ENCODE results near the gene SMPX. TPM values are rescaled to one million over a fixed set of nuclear protein-coding genes. Genes with fewer than 3 reads are reported as not detected.

SMPX gene
- total RNA-seq, 4 donors from 2014 or later = not detected

DNA sequence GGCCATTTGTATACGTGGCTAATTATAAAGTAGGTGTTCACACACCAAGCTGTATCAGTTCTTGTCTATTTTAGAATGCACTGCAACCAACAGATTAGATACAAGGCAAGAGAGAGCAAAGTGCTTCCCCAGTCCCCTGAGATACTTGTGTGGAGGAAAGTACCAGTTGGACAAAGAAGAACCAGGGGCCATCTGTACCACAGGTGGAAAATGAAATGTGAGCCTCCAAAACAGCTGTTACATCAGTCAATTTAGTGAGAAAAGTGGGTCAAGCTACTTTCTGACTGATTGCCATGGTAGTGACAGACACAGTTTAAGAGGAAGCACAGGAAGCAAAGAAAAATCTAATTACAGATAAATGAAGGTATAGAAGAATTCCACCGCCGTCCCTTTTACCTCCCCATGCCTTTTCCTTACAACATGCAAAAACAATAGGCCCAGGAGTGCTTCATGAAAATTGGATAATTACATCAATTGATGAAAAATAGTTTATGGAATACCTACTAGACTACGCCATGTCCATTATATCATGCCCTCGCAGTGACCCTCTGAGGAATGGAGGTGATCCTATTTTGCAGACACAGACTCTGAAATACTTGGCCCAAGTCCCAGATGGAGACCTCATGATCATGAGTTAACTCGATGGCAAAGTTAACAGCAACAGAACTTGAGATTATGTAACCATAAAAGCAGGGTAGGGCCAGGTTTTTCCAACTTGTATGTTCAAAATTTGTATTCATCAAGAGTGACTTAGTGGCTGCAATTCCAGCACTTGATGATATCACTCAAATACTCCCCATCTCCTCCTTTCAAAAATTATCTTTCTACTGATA, 15.8 kb downstream of the SMPX start:
- Histone ChIP-seq H3K4me1 (no peaks in the 10 kb centered on the region), H3K27ac (no peak overlapping the region), H3K4me3 (no peak overlapping the region), H3K9me3 (no peaks in the 10 kb centered on the region), H3K36me3 (no peaks in the 10 kb centered on the region), H3K27me3 (no peaks in the 10 kb centered on the region)
- TF ChIP-seq POLR2A (IDR thresholded peaks at IDR 0.05) (no peak), CTCF (IDR thresholded peaks at IDR 0.05) (no peak)
- DNase-seq = no peak

GRCh38 chrX:21741364-21741763, 16.6 kb downstream of the SMPX start:
- TF ChIP-seq POLR2A (IDR thresholded peaks at IDR 0.05) = no peak
- TF ChIP-seq CTCF (IDR thresholded peaks at IDR 0.05) = no peak
- no peaks in the 10 kb centered on the region for H3K27me3 ChIP-seq
- H3K4me3 ChIP-seq = no peak overlapping the region
- H3K4me1 ChIP-seq = no peaks in the 10 kb centered on the region
- no peak overlapping the region for H3K27ac ChIP-seq
- no peak for DNase-seq
- no peaks in the 10 kb centered on the region for H3K9me3 ChIP-seq
- no peaks in the 10 kb centered on the region for H3K36me3 ChIP-seq

- Histone ChIP-seq H3K4me1 (no peaks in the 10 kb centered on the region), H3K27me3 (no peaks in the 10 kb centered on the region), H3K4me3 (no peak overlapping the region), H3K9me3 (no peaks in the 10 kb centered on the region), H3K27ac (no peak overlapping the region), H3K36me3 (no peaks in the 10 kb centered on the region)
- TF ChIP-seq CTCF (IDR thresholded peaks at IDR 0.05) (no peak), POLR2A (IDR thresholded peaks at IDR 0.05) (no peak)
- DNase-seq = no peak
Measured at GRCh38 chrX:21740329-21741274, 17.3 kb downstream of the SMPX start.

DNA sequence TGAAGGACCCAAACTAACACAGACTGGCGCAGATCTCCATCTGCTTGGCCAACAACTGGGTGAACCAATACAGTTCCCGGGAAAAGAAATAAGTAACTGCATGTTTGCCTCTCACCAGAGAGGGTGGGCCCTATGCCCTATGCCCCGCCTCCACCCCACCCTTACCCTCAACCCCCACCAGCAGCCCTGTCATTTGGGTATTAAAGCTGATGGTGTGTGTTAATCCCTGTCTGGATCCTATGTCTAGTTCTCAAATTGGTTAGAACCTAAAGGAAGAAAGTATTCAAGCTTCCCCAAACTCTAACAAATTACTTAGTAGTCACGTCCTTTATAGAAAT, 19.0 kb downstream of the SMPX start:
- TF ChIP-seq POLR2A (IDR thresholded peaks at IDR 0.05) (no peak), CTCF (IDR thresholded peaks at IDR 0.05) (no peak)
- Histone ChIP-seq H3K4me1 (no peaks in the 10 kb centered on the region), H3K4me3 (no peak overlapping the region), H3K36me3 (no peaks in the 10 kb centered on the region), H3K9me3 (no peaks in the 10 kb centered on the region), H3K27ac (no peak overlapping the region), H3K27me3 (no peaks in the 10 kb centered on the region)
- no peak for DNase-seq

DNA sequence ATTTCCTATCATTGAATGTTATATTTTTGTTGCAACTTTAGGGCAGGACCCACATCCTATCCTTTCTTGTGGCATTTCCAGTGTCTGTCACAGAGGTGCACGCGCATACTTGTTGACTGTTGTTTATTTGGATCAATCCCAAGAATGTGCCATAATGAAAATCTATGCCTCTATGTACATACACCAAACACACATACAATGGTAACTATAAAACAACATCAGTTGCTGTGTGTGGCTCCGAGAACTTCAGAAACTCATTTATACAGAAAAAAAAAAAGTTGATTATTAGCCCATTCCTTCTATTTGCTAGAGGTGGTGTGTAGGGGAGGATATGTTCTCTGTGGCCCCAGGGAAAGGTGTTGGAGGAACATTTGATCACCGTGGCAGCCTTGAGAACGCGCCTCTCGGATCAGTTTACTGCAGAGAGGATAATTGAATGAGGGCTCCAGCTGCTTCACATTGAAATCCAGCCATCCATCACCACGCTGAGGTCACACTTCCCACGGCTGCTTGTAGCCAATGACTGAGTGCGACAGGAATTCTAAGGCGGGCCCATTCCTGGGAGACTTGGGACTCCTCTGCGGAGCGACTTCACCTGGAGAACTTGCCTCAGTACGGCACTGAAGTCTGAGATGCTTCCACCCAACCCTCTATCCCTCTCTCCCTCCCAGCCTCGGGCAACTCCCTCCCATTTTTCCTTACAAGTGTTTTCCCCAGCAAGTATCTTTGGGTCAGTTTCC, 19.5 kb downstream of the SMPX start:
- Histone ChIP-seq H3K36me3 (no peaks in the 10 kb centered on the region), H3K27ac (no peak overlapping the region), H3K4me3 (no peak overlapping the region), H3K4me1 (no peaks in the 10 kb centered on the region), H3K27me3 (no peaks in the 10 kb centered on the region), H3K9me3 (no peaks in the 10 kb centered on the region)
- no peak for TF ChIP-seq CTCF (IDR thresholded peaks at IDR 0.05)
- no peak for TF ChIP-seq POLR2A (IDR thresholded peaks at IDR 0.05)
- no peak for DNase-seq
